Stimulated activated CD8-positive, alpha-beta memory T cell treated with anti-CD3 and anti-CD28 coated beads, Interleukin-7, amount 100 ng/mL, for 4 hours (primary cell): ENCODE measurements around the gene MLH3.

Experiments
- DNase-seq, 2 donors: peaks; one replicate each; pipeline ENCODE4 v3.0.0-alpha.2; 2020; ENCODE audit warnings: low read depth in 2 of 2

The MLH3 gene

DNA sequence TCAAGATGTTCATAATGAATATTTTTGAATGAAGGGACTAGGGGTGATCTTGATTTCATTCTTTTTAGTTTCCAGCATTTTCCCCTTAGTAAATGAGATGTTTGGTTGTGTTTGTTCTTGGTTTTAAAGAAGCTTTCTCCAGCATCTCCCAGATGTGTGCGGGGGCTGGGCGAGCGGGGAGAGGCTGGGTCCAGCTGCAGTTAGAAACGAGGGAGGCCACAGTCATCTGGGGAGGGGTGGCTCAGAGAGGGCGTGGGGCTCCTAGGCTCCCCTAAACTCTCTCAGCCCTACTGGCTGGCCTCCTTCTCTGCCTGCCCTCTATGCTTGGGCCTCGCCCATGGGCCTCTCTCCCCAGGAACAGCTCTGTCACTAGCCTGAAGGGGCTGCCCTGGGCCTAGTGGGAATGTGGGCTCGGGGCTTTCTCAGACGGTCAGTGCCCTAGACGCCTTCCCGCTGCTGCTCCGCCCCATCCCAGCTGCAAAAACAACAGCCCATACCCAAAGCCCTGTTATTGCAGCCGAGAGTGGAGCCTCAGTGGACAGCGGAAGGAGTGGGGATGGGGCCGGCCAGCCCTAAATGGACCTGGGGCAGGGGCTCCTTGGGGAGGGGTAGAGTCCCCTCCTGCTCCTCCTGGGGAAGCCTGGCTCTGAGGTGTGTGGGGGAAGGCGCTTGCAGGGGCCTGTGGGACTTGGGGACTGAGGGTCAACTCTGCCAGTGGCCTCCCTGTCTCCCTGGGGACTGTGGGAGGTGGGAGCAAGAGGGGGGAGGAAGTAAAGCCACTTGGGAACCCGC is 66.8 kb downstream of the MLH3 start:
- no peak for DNase-seq

GRCh38 chr14:74983343-74983742 is 67.9 kb downstream of the MLH3 start:
- DNase-seq = no peak

DNA sequence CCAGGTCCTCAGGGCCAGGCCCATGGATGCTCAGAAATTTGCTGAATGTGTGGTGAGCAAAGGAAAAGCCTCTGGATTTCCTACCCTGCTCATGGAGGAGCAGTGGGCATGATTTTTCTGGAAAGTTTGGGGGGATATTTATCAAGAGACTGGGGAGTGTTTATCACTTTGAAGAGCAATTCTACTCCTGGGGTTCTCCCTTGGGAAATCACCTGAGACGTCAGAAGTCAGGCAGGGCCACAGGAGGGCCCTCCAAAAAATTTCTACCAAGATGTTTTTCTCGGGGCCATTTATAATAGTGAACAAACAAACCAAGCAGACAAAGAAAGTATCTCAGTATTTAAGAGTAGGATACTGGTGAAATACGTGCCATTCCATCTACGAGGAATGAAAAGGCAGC is 68.6 kb downstream of the MLH3 start:
- DNase-seq = no peak

DNA sequence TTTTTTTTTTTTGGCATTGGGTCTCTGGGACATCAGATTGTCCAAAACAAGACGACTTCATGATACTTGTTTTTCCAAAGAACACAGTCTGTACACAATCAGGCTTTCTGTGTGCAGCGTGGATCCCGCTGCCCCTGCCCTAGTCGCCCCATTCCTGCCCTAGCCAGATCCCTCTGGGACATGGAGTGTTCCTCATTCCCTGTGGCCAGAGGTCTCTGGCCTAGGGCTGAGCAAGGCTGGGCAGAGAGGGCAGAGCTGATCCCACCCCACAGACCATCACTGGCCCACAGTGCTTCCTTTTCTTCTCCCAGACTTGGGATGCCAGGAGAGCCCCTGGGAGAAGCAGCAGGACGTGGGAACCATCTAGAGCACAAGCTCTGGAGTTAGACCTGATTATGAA is 69.4 kb downstream of the MLH3 start:
- no peak for DNase-seq

DNA sequence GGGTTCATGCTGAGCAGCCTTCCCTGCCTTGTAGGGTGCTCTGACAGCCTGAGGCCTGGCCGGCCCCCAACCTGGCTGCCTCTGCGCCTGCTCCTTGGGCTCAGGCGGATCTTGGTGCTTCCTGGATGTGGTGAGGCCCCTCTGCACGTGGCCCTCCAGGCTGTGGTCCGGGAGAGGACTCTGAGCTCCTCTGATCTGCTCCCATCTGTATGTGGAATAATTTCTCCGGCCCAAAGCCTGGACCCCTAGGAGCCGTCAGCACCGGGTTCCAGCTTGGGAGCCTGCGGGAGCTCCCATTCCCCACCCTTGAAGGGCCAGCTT is 69.8 kb downstream of the MLH3 start:
- no peak for DNase-seq

- DNase-seq = no peak
Observed at GRCh38 chr14:74980731-74981461, 70.4 kb downstream of the MLH3 start.

GRCh38 chr14:74980398-74980730 is 70.9 kb downstream of the MLH3 start:
- DNase-seq = no peak

- DNase-seq = no peak
Observed at GRCh38 chr14:74979442-74980397, 71.5 kb downstream of the MLH3 start.

- DNase-seq = no peak
Observed at GRCh38 chr14:74979029-74979428, 72.2 kb downstream of the MLH3 start.

- DNase-seq = no peak
Observed at GRCh38 chr14:74978416-74978947, 72.8 kb downstream of the MLH3 start.

DNA sequence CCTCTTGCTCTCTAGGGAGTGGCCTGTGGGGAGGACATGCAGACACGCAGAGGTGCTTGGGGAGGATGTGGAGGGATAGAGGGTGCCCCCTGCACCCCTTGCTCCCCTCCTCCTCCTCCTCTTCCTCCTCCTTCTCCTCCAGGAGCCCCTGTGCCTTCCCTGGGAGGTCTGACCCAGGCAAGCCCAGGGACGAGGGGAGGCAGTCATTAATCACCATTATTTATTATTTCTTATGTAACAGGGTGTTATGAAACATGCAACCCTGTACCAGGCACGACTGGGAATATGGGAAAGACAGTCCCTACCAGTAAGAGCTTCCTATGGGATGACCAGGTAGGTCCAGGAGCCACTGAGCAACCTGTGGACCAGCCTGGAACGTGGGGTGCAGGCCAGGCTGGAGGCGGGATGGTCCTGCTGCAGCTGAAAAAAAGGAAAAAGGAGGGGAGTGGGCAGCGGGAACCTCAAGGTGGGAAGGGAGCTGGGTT is 73.3 kb downstream of the MLH3 start:
- DNase-seq = no peak

- DNase-seq = no peak
Observed at GRCh38 chr14:74977164-74977900, 73.9 kb downstream of the MLH3 start.

DNA sequence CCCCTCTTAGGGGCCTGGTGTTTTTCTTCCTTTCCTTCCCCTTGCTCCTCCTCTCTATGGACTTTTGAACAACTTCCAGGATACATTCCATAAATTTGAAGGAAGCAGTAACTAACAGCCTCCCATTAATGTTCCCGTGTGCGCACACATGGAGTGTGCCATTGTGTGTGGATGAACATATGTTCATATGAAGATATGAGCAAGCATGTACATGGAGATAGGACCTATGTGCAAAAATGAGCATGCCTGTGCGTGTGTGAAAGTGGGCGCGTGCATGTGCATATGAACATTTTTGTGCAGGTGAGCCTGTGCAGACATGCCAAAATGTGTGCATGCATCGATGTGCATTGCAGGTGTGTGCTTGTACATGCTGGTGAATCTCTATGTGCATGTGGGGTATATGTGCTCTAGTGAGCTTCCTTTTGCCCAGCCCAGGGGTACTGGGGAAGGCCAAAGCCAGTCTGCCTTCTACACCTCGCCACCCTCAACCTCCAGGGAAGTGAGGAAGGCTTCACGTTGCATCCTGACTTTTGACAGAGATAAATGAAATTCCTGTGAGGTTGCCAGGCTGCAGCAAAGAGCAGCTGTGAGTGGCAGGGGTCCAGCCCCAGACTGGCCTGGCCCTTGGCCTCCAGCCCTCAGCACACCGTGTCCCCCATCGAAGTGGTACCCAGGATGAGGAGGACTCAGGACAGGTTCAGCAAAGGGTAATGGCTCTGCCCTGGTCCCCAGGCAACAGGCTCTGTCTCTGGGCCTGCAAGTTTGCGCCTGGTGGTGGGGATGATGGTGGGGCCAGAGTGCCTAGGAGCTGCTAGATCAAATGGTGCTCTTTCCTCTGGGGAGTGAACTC is 74.8 kb downstream of the MLH3 start:
- no peak for DNase-seq

DNA sequence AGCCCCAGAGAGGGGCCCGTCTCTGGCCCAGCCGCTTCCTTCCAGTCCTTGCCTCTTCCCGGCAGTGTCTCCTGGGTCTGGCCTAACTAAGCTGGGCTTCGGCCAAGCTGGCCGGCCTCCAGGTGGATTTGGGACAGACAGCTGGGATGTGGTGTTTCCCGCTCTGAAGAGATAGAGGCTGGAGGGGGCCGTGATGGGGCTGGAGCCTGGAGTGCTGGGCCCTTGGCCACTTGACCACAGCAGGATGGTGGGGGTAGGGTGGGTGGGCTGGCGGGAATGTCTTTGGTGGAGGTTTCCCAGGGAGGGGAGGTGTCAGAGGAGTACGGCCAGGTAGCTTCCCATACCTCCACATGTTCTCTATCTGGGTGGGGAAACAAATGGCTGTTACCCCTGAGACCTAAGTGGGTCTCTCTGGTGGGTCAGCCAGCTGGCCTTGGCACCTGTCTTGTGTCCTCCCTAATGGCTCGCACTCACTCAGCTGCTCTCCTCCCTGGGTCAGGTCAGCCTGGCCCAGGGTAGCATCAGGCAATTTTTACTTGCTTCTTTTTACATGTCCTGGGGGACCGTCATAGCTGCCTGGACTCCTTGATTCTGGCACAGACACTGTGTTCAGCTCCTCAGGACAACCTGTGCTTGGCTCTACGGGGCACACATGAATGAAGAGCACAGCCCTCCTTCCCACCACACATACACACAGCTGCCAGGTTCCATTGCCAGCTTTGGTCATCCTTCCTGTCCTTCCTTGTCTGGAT is 76.0 kb downstream of the MLH3 start:
- no peak for DNase-seq

- no peak for DNase-seq
Observed at GRCh38 chr14:74974364-74975058, 76.8 kb downstream of the MLH3 start.

DNA sequence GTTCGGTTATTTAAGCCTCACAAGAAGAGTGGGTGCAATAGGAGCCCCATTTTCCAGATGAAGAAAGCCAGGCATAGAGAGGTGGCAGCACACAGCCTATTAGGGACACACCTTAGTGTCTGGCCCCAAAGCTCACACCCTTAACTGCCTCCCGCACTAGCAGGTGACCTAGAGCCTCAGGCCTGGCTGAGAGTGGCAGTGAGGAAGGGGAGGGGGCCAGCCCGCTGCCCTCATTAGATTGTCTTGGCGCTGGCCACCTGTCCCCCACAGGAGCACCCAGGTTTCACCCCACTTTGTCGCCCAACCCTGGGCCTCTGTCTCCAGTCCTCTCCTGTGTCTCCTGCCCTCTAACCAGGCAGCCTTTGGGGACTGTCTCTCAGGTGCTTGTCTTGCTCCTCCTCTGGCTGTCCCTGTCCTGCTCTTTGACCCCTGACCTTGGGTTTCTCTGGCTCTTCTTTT is 77.3 kb downstream of the MLH3 start:
- no peak for DNase-seq

- peak in 1 of 2 donors; percentile 17 for DNase-seq
Observed at GRCh38 chr14:74973003-74973653, 78.1 kb downstream of the MLH3 start.

- DNase-seq = no peak
Observed at GRCh38 chr14:74968811-74969210, 82.5 kb downstream of the MLH3 start.
